ENCODE data around the gene VWA2.

The VWA2 gene

GRCh38 chr10:114278140-114278883 lies 39.3 kb downstream of the VWA2 start:
- DNase-seq, result no peak

GRCh38 chr10:114278884-114279191 lies 39.8 kb downstream of the VWA2 start:
- DNase-seq, result no peak

- no peak for DNase-seq
Measured at GRCh38 chr10:114279289-114279688, 40.2 kb downstream of the VWA2 start.

- no peak for DNase-seq
Measured at GRCh38 chr10:114279901-114280644, 41.0 kb downstream of the VWA2 start.

GRCh38 chr10:114281006-114281405 lies 42.0 kb downstream of the VWA2 start:
- no peak for DNase-seq

GRCh38 chr10:114281461-114281860 lies 42.4 kb downstream of the VWA2 start:
- no peak for DNase-seq

- DNase-seq, result no peak
Measured at GRCh38 chr10:114282526-114282925, 43.5 kb downstream of the VWA2 start.

- no peak for DNase-seq
Measured at GRCh38 chr10:114283091-114283490, 44.0 kb downstream of the VWA2 start.

- DNase-seq, result no peak
Measured at GRCh38 chr10:114283535-114284234, 44.6 kb downstream of the VWA2 start.

GRCh38 chr10:114284346-114285071 lies 45.5 kb downstream of the VWA2 start:
- DNase-seq, result no peak

GRCh38 chr10:114285961-114286441 lies 46.9 kb downstream of the VWA2 start:
- DNase-seq, result no peak

GRCh38 chr10:114286921-114287320 lies 47.9 kb downstream of the VWA2 start:
- DNase-seq, result no peak

- no peak for DNase-seq
Measured at GRCh38 chr10:114288424-114289095, 49.5 kb downstream of the VWA2 start.

- DNase-seq, result no peak
Measured at GRCh38 chr10:114289096-114289436, 50.0 kb downstream of the VWA2 start.

- no peak for DNase-seq
Measured at GRCh38 chr10:114290038-114290437, 51.0 kb downstream of the VWA2 start.

- no peak for DNase-seq
Measured at GRCh38 chr10:114291076-114291475, 52.0 kb downstream of the VWA2 start.

GRCh38 chr10:114291516-114291915 lies 52.5 kb downstream of the VWA2 start:
- DNase-seq, result no peak

GRCh38 chr10:114293075-114293474 lies 54.0 kb downstream of the VWA2 start:
- DNase-seq, result no peak

GRCh38 chr10:114294549-114294948 lies 55.5 kb downstream of the VWA2 start:
- no peak for DNase-seq

- no peak for DNase-seq
Measured at GRCh38 chr10:114295393-114295792, 56.3 kb downstream of the VWA2 start.

- DNase-seq, result no peak
Measured at GRCh38 chr10:114297136-114297705, 58.2 kb downstream of the VWA2 start.

- DNase-seq, result no peak
Measured at GRCh38 chr10:114300036-114300645, 61.1 kb downstream of the VWA2 start.
